ENCODE results near the gene DGKQ. TPM values are rescaled to one million over a fixed set of nuclear protein-coding genes. Genes with fewer than 3 reads are reported as not detected.
"Not testable (repeated sequence)": the region's sequence is repeated elsewhere in the genome, so short reads cannot be mapped to it uniquely, and the experiment has no call there.

Gene DGKQ
- total RNA-seq, 1 experiment from 2014 or later, result 12.6 TPM

DNA sequence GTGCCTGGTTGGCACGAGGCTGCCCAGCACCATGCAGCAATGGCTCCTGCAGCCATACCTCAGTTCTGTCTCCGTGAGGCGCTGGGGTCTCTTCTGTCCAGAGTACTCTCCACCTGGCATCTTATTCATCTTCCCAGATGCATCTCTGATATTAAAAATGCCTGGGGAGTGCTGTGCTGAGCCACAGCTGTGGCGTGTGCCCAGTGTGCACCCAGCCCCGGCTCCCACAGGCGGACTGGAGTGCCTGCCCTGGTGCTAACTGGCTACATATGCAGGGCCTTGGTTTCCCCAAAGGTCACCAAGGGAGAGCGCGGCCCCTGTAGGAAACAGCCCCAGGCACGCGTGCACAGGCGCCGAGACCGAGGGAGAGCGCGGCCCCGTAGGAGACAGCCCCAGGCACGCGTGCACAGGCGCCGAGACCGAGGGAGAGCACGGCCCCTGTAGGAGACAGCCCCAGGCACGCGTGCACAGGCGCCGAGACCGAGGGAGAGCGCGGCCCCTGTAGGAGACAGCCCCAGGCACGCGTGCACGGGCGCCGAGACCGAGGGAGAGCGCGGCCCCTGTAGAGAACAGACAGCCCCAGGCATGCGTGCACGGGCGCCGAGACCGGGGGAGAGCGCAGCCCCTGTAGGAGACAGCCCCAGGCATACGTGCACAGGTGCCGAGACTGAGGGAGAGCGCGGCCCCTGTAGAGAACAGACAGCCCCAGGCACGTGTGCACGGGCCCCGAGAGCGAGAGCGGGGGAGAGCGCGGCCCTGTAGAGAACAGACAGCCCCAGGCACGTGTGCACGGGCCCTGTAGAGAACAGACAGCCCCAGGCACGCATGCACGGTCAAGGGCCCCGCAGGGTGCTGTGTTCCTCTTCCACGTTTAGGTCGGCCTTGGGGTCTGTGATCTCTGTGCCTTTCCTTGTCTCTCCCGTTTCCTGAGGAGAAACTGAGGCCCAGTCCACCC, 26.6 kb downstream of the DGKQ start:
- DNase-seq (ENCODE audit: low read depth, low spot score), result no peak
- in situ Hi-C loops (cut with HindIII; ENCODE audit: low pct_unique_long_range_greater_than_20kb, low sequenced_read_pairs), result no loop called here

DNA sequence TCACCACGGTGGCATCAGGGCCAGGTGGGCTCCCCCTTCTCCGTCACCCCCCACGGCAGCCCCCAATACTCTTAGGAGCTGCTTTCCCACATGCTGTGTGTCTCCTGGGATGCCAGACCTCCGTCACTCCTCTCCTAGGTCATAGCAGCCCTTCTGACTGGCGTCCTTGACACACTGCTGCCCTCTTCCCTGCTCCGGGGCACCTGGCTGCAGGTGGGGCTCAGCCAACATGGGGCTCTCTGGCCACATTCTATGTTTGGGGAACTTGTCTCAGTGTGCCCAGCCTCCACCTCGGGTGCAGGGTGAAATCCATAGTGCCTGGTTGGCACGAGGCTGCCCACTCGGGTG, 27.3 kb downstream of the DGKQ start:
- in situ Hi-C loops (cut with HindIII; ENCODE audit: low pct_unique_long_range_greater_than_20kb, low sequenced_read_pairs), result no loop called here
- DNase-seq (ENCODE audit: low read depth, low spot score), result no peak

DNA sequence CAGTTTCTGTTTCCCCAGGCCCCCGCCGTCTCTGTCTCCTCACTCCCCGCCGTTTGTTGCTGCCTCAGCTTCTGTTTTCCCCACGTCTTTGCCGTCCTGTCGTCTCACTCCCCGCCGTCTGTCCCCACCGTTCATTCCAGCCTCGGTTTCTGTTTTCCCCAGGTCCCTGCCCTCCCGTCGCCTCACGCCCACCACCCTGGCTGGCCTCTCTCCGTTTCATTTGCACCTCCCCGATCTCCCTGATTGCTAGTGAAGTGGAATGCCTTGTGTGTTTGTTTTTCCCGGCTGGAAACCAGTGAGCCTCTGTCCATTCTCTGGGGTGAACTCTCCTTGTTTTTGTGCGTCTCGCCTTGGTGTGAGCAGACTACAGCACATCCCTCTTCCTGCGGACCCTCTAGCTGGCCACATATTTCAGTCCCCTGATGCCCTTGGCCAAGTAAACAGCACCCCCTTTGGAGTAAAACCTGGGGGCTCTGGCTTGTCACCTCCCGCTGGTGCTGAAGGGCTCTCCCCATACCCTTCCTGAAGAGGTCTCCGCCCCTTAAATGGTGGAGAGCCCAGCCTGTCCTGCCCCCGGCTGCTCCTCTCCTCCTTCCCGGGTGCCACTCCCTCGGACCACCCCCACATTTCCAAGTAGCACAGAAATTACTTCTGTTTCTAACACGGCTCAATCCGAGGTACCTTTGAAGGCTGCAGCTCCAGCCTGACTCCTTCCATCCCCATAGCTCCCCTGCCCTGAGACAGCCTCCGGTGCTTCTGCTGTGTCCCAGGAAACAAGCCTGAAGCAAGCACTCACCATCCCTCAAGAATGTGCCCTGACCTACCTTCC, 27.9 kb downstream of the DGKQ start:
- DNase-seq (ENCODE audit: low read depth, low spot score), result no peak
- in situ Hi-C loops (cut with HindIII; ENCODE audit: low pct_unique_long_range_greater_than_20kb, low sequenced_read_pairs), result no loop called here

DNA sequence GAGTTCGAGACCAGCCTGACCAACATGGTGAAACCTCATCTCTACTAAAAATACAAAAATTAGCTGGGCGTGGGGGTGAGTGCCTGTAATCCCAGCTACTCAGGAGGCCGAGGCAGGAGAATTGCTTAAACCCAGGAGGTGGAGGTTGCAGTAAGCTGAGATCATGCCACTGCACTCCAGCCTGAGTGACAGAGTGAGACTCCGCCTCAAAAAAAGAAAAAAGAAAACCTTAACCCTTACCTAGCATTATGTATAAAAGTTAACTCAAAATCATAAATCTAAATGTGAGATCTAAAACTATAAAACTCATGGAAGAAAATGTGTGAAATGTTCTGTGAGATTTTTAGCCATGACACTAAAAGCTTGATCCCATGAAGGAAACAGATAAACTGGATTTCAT, 33.9 kb downstream of the DGKQ start:
- in situ Hi-C loops (cut with HindIII; ENCODE audit: low pct_unique_long_range_greater_than_20kb, low sequenced_read_pairs), result not testable (repeated sequence)

DNA sequence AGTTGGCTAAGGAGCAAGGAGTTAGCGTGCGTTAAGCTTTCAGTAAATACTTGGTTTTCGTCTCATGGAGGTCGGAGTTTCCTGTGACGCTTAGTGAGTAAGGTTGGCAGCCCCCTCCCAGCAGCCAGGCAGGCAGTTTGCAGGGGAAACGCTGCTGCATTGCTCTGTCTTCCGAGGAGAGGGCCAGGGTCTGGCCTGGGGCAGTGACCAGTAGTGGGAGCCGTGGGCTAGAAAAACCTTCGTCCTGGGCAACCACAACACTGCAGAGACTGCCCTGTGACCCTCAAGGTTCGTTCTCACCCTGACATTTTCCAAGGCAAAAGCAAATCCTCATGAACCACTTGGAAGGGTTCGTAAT, 40.7 kb downstream of the DGKQ start:
- DNase-seq (ENCODE audit: low read depth, low spot score), result no peak
- in situ Hi-C loops (cut with HindIII; ENCODE audit: low pct_unique_long_range_greater_than_20kb, low sequenced_read_pairs), result no loop called here

More for the DNA sequence above, 33.9 kb downstream of the DGKQ start:
- DNase-seq (ENCODE audit: low read depth, low spot score), result not testable (repeated sequence)

DNA sequence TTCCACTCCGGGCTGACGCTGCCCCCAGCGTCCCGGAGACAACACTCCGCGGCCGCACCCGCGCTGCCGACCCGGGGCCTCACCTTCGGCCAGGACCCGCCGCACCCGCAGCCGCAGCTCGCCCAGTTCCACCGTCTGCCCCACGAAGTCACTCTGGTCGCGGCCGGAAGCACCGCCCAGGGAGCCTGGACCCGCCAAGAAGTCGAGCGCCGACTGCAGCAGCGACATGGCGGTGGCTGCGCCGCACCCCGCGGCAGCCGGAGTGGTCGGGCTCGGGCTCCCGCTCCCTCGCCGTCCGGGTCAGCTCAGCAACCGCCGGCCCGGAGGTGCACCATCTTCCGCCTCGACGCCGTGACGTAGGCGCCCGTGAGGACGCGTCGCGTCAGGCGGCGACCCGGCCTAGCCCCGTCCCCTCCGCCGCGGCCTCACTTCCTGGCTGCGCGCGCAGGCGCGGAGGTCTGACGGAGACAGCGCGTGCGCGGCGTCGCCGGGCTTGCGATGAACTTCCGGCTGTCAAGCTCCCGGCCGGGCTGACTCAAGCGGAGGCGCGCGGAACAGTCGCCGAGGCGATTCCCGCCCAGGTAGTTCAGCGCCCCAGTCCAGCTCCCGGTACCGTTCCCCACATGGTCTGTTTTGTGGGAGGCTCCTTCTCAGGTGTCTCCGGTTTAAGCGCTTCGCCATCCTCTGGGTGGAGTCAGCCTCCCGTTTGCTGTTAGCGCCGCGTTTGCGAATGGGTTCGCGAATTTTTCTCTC, 41.2 kb downstream of the DGKQ start, which contains the start of the genes GAK and TMEM175:
Gene GAK, minus strand, starts transcription at position 357 of the 753 bp plus-strand sequence. Its CDS starts 129 bp downstream, at position 228.
Gene TMEM175, plus strand, starts transcription at position 501 of the 753 bp plus-strand sequence. CDS start 15,280 bp downstream, outside the sequence.
- in situ Hi-C loops (cut with HindIII; ENCODE audit: low pct_unique_long_range_greater_than_20kb, low sequenced_read_pairs), result no loop called here
- DNase-seq (ENCODE audit: low read depth, low spot score), result peak; percentile 93

DNA sequence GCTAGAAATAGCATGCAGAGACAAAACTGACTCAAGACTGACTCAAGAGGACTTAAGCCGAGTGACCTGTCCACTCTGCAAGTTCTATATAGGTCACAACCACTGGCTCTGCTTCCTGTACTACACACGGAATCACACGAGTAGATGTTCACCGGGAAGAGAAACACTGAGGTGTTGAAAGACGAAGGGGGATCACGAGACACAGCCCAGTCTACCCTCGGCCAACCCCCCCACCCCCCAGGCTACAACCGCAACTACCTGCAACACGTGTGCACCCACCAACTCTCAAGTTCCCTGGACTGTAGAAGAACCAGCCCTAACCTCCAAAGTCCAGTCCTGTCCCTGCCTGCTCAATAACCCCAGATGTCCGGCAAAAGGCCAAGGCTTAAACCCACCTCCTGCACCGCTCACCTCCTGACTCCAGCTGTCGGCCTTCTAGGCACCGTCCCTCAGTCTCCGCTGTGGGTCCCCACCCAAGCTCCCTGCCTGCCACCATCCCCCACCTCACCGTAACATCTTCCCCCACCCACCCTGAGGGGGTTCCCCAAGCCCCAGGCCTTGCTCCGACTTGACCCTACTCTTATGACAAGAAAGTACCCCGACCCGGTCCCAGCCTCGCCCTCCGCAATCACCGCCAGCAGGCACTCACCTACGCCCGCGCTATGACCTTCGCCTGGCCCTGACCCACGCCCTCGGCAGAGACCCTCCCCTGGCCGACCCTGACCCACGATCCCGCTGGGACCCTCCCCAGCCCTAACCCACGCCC, 42.0 kb downstream of the DGKQ start:
- in situ Hi-C loops (cut with HindIII; ENCODE audit: low pct_unique_long_range_greater_than_20kb, low sequenced_read_pairs), result no loop called here
- no peak for DNase-seq (ENCODE audit: low read depth, low spot score)

DNA sequence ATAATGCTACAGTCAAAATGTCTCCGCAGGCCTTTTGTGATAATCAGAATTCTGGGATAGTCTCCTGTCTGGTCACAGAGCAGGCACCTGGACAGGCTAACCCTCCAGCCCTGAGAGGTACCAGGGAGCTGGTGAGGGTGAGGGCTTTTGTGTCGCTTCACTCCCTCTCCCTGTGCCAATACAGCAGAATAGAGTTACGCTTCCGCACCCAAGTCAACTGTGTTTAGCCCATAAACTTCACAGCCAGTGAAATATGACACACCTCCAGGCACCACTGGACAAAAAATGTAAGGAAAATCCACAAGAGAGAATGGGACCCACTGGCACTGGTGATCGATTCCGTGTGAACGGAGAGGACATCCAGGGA, 42.6 kb downstream of the DGKQ start:
- in situ Hi-C loops (cut with HindIII; ENCODE audit: low pct_unique_long_range_greater_than_20kb, low sequenced_read_pairs), result no loop called here
- no peak for DNase-seq (ENCODE audit: low read depth, low spot score)

DNA sequence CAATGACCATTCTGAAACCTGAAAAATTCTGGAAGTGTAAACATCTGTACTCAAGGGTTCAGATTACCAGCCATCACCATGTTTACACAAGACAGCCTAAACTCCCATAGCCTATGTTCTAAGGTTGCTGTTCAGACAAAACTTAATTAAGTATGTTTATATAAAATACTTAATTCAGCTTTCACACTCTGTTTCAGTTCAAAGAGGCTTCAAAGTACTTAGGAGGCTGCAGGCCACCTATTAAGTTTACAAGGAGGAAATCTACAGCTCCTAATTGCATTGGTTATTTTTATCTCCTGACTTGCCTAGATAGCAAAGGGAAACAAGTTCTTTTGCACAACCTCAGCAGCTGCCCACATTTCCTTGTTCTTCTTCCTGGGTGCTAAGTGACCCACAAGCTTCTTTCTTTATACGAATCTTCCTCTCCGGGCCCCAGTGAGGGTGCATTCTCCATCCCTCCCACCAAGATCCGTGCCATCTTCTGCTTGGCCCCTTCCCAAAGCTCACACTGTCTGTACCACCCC, 43.3 kb downstream of the DGKQ start:
- no peak for DNase-seq (ENCODE audit: low read depth, low spot score)
- in situ Hi-C loops (cut with HindIII; ENCODE audit: low pct_unique_long_range_greater_than_20kb, low sequenced_read_pairs), result no loop called here

DNA sequence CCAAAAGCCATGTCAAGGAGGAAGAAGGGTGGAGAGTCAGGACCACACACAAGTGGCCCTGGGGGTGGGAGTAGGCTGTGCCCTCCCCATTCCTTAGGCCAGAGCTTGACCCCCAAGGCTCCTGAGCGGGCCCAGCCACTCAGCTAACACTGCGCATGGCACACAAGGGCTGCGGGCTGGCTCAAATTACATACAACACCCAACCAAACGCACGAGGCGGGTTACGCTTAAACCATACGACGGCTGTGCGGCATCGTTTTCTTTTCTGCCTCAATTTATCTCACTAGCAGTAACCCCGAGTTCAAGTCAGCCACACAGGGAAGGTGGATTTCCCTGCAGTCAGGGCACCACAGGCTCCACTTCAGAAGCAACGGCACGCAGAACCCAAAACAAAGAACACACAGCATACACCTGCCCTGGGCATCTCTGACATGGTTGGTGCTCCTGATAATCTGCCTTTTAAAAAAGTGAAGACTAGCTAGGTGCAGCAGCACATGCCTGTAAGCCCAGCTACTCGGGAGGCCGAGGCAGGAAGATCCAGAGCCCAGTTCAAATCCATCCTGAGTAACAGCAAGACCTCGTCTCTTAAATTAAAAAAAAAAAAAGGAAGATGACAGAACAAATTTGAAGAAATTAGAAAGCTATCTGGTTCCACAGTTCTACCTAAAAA, 44.1 kb downstream of the DGKQ start:
- in situ Hi-C loops (cut with HindIII; ENCODE audit: low pct_unique_long_range_greater_than_20kb, low sequenced_read_pairs), result no loop called here
- DNase-seq (ENCODE audit: low read depth, low spot score), result no peak

DNA sequence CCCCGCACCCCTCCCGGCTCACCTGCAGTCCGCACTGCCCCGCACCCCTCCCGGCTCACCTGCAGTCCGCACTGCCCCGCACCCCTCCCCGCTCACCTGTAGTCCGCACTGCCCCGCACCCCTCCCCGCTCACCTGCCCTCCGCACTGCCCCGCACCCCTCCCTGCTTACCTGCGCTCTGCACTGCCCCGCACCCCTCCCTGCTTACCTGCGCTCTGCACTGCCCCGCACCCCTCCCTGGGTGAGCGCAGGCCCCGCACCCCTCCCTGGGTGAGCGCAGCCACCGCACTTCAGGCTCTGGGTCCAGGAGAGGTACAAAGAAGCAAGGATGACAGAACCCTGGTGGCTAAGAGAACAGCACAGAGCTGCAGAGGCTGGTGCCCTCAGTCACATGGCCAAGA, 45.8 kb downstream of the DGKQ start:
- DNase-seq (ENCODE audit: low read depth, low spot score); in situ Hi-C loops (cut with HindIII; ENCODE audit: low pct_unique_long_range_greater_than_20kb, low sequenced_read_pairs): not testable (repeated sequence)

DNA sequence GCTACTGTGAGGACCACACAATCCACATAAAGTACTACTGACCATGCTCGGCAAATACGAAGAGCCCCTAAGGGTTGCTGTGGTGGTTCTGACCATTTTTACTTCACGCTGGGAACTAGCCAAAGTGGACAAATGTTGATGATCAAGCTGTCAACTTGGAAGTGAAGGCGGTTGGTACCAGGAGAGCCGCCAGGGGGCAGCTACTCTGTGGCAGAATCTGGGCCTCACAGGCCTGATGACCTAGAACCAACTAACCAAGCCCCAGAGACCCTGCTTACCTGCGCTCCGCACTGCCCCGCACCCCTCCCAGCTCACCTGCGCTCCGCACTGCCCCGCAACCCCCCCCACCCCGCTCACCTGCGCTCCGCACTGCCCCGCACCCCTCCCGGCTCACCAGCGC, 46.8 kb downstream of the DGKQ start:
- peak; percentile 65 for DNase-seq (ENCODE audit: low read depth, low spot score)
- in situ Hi-C loops (cut with HindIII; ENCODE audit: low pct_unique_long_range_greater_than_20kb, low sequenced_read_pairs), result no loop called here

DNA sequence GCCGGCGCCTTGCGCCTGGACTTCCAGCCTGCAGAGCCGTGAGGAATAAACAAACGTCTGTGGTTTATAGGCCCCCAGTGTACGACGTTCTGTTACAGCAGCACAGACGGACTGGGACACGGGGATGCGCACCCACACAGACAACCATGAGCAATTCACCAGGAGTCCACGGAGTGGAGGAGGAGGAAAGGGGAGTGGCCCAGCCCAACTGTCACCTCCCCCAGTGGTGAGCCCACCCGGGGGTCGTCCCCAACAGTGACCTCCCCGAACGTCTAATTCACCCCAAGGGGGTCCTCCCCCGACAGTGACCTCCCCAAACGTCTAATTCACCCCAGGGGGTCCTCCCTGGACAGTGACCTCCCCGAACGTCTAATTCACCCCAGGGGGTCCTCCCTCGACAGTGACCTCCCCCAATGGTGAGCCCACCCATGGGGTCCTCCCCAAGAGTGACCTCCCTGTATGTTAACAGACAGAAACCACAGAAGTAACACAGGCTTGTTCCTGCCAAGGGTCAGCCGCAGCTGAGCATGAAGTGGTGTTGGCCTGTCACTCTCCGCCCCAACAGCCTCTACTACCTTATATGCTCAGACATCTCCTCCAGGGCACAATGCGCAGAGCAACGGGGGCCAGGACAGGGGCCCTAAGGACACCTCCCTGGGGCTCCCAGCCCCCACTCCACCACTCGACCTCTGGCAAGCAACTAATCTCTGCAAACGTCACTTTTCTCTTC, 47.4 kb downstream of the DGKQ start:
- DNase-seq (ENCODE audit: low read depth, low spot score), result no peak
- in situ Hi-C loops (cut with HindIII; ENCODE audit: low pct_unique_long_range_greater_than_20kb, low sequenced_read_pairs), result no loop called here

DNA sequence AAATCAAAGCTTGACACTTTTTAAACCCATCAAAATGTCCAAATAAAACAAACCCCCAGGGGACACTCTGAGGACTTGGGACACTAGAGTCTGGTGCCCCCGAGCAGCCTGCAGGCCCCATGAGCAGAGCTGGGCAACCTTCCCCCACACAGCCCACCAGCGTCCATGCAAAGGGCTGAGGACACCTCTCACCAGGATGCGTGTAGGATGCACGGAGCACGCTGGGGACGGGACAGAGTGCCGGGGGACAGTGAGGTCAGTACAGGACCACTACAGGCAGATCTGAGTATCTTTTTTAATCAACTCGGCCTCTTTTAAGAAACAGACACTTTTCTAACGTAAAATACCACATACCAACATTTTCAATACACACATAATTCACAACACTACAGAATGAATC, 48.2 kb downstream of the DGKQ start:
- DNase-seq (ENCODE audit: low read depth, low spot score), result no peak
- in situ Hi-C loops (cut with HindIII; ENCODE audit: low pct_unique_long_range_greater_than_20kb, low sequenced_read_pairs), result no loop called here

DNA sequence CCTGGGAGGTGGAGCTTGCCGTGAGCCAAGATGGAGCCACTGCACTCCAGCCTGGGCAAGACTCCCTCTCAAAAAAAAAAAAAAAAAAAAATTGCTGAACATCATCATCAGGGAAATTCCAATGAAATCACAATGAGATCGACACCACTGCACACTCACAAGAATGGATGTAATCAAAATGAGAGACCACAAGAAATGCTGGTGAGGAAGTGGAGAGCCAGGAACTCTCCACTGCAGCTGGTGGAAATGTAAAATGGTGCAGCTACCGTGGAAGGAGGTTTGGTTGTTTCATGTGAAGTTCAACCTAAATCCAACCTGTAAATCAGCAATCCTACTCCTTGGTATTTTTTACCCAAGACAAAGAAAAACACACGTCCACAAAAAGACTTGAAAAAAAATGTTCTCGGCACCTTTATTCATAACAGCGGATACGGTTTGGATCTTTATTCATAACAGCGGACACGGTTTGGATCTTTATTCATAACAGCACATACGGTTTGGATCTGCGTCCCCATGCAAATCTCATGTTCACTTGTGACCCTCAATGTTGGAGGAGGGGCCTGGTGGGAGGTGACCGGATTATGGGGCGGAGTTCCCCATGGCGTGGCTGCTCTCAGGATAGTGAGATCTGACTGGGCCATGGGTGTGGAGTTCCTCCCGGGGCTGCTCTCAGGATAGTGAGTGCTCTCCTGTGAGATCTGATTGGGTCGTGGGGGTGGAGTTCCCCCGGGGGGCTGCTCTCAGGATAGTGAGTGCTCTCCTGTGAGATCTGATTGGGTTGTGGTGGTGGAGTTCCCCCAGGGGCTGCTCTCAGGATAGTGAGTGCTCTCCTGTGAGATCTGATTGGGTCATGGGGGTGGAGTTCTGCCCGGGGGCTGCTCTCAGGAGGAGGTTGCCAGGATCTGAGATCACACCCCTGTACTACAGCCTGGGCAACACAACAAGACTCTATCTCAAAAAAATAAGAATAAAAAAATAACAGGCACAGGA, 49.0 kb downstream of the DGKQ start:
- in situ Hi-C loops (cut with HindIII; ENCODE audit: low pct_unique_long_range_greater_than_20kb, low sequenced_read_pairs), result no loop called here
- DNase-seq (ENCODE audit: low read depth, low spot score), result no peak
